ENCODE results near the gene OSBPL8. TPM values are rescaled to one million over a fixed set of nuclear protein-coding genes. Genes with fewer than 3 reads are reported as not detected.

Gene OSBPL8
- total RNA-seq, 4 donors from 2014 or later = 50.0 to 55.0 (median 54.7) TPM

DNA sequence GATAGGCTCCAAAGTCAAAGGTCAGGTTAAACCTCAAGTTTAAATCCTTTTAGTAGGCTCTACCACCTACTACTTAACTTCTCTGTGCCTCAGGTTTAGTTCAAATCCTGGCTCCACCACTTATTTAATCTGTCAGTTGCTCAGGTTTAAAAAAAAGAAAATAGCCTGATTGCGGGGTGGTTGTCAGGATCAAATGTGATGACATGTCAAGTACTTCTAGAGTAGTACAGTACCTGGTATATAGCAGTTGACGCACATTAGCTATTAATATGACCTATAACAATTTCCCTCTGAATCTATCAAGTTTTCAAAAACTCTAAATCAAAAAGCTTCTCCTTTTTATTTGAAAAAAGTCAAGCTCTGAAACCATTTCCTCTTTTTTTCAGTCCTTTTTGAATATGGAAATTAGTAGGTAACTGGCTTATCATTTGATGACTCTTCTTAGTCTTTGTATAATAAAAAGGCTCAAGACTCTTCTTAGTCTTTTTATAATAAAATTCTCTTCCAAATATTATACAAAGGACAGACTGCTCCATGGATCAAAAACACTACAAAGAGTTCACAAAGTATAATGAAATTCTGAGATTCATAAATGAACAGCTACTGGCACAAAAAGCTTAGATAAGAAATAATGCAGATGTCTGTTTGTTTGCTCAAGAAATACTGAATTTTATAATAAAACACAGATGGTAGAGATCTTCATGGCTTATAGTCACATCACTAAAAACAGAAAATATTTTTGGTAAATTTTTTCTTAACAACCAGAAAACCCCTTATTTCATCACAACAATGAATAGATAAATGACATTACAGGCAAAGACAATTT is 5.0 kb downstream of the OSBPL8 start:
- Histone ChIP-seq H3K27me3 (no peaks in the 10 kb centered on the region), H3K36me3 (no peaks in the 10 kb centered on the region), H3K4me1 (peaks cover 17 to 46% (median 39%) of the 10 kb centered on the region in 4 donors), H3K9me3 (no peaks in the 10 kb centered on the region), H3K4me3 (no peak overlapping the region), H3K27ac (replicated peaks in 1 of 4) (no peak overlapping the region)
- intact Hi-C loops (cut with DNase I) = no loop called here
- no peak for DNase-seq (ENCODE audit: extremely low spot score)
- WGBS = 91% methylated on average over 2 of the region's 2 CpGs
- TF ChIP-seq POLR2A (IDR thresholded peaks at IDR 0.05; ENCODE audit: low read depth) = no peak
- TF ChIP-seq POLR2AphosphoS5 (IDR thresholded peaks at IDR 0.05) = no peak
- no peak for TF ChIP-seq EP300 (IDR thresholded peaks at IDR 0.05)
- TF ChIP-seq, protein P1, sequence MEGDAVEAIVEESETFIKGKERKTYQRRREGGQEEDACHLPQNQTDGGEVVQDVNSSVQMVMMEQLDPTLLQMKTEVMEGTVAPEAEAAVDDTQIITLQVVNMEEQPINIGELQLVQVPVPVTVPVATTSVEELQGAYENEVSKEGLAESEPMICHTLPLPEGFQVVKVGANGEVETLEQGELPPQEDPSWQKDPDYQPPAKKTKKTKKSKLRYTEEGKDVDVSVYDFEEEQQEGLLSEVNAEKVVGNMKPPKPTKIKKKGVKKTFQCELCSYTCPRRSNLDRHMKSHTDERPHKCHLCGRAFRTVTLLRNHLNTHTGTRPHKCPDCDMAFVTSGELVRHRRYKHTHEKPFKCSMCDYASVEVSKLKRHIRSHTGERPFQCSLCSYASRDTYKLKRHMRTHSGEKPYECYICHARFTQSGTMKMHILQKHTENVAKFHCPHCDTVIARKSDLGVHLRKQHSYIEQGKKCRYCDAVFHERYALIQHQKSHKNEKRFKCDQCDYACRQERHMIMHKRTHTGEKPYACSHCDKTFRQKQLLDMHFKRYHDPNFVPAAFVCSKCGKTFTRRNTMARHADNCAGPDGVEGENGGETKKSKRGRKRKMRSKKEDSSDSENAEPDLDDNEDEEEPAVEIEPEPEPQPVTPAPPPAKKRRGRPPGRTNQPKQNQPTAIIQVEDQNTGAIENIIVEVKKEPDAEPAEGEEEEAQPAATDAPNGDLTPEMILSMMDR (IDR thresholded peaks at IDR 0.05) = no peak

GRCh38 chr12:76552343-76552938 is 7.1 kb downstream of the OSBPL8 start:
- Histone ChIP-seq H3K9me3 (no peaks in the 10 kb centered on the region), H3K27ac (replicated peaks in 1 of 4) (no peak overlapping the region), H3K36me3 (no peaks in the 10 kb centered on the region), H3K4me1 (peaks cover 31 to 55% (median 47%) of the 10 kb centered on the region in 4 donors), H3K4me3 (no peak overlapping the region), H3K27me3 (no peaks in the 10 kb centered on the region)
- intact Hi-C loops (cut with DNase I) = no loop called here
- DNase-seq (ENCODE audit: extremely low spot score) = no peak
- no peak for TF ChIP-seq EP300 (IDR thresholded peaks at IDR 0.05)
- TF ChIP-seq POLR2A (IDR thresholded peaks at IDR 0.05; ENCODE audit: low read depth) = no peak
- TF ChIP-seq, protein P1 (IDR thresholded peaks at IDR 0.05) = no peak
- TF ChIP-seq POLR2AphosphoS5 (IDR thresholded peaks at IDR 0.05) = no peak
- 97% methylated on average over 3 of the region's 3 CpGs for WGBS

- no peak for DNase-seq (ENCODE audit: extremely low spot score)
- H3K36me3 ChIP-seq = no peaks in the 10 kb centered on the region
- H3K4me3 ChIP-seq = no peak overlapping the region
- TF ChIP-seq EP300 (IDR thresholded peaks at IDR 0.05) (no peak), POLR2A (IDR thresholded peaks at IDR 0.05; ENCODE audit: low read depth) (no peak), POLR2AphosphoS5 (IDR thresholded peaks at IDR 0.05) (no peak)
- TF ChIP-seq, protein P1 (IDR thresholded peaks at IDR 0.05) = no peak
- H3K4me1 ChIP-seq = peaks cover 31 to 47% (median 44%) of the 10 kb centered on the region in 4 donors
- 93% methylated on average over 5 of the region's 5 CpGs for WGBS
- H3K9me3 ChIP-seq = no peaks in the 10 kb centered on the region
- H3K27me3 ChIP-seq = no peaks in the 10 kb centered on the region
- intact Hi-C loops (cut with DNase I) = no loop called here
- H3K27ac ChIP-seq (replicated peaks in 1 of 4) = no peak overlapping the region
These were observed 8.1 kb downstream of the OSBPL8 start for GRCh38 chr12:76551482-76551888.

GRCh38 chr12:76549131-76549530 is 10.4 kb downstream of the OSBPL8 start:
- intact Hi-C loops (cut with DNase I) = no loop called here
- DNase-seq (ENCODE audit: extremely low spot score) = no peak
- no peak overlapping the region for H3K4me3 ChIP-seq
- 83% methylated on average over 4 of the region's 4 CpGs for WGBS
- no peaks in the 10 kb centered on the region for H3K9me3 ChIP-seq
- TF ChIP-seq, protein P1 (IDR thresholded peaks at IDR 0.05) = no peak
- TF ChIP-seq POLR2A (IDR thresholded peaks at IDR 0.05; ENCODE audit: low read depth) (no peak), POLR2AphosphoS5 (IDR thresholded peaks at IDR 0.05) (no peak), EP300 (IDR thresholded peaks at IDR 0.05) (no peak)
- H3K36me3 ChIP-seq = no peaks in the 10 kb centered on the region
- no peak overlapping the region for H3K27ac ChIP-seq (replicated peaks in 1 of 4)
- H3K27me3 ChIP-seq = no peaks in the 10 kb centered on the region
- H3K4me1 ChIP-seq = peaks cover 26 to 41% (median 36%) of the 10 kb centered on the region in 4 donors

All from esophagus muscularis mucosa (tissue), 4 donors.